ENCODE data around the gene MSH2.
"Not testable (repeated sequence)": the region's sequence is repeated elsewhere in the genome, so short reads cannot be mapped to it uniquely, and the experiment has no call there.

DNA sequence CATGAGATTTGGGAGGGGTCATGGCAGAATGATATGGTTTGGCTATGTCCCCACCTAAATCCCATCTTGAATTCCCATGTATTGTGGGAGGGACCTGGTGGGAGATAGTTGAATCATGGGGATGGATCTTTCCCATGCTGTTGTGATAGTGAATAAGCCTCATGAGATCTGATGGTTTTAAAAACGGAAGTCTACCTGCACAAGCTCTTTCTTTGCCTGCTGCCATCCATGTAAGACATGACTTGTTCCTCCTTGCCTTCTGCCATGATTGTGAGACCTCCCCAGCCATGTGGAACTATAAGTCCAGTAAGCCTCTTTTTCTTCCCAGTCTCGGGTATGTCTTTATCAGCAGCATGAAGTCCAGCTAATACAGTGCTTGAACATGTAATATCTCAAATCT lies 5.0 kb downstream of the MSH2 start:
- TF ChIP-seq, protein P1, sequence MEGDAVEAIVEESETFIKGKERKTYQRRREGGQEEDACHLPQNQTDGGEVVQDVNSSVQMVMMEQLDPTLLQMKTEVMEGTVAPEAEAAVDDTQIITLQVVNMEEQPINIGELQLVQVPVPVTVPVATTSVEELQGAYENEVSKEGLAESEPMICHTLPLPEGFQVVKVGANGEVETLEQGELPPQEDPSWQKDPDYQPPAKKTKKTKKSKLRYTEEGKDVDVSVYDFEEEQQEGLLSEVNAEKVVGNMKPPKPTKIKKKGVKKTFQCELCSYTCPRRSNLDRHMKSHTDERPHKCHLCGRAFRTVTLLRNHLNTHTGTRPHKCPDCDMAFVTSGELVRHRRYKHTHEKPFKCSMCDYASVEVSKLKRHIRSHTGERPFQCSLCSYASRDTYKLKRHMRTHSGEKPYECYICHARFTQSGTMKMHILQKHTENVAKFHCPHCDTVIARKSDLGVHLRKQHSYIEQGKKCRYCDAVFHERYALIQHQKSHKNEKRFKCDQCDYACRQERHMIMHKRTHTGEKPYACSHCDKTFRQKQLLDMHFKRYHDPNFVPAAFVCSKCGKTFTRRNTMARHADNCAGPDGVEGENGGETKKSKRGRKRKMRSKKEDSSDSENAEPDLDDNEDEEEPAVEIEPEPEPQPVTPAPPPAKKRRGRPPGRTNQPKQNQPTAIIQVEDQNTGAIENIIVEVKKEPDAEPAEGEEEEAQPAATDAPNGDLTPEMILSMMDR (conservative IDR thresholded peaks at IDR 0.05 in 1 of 2, IDR thresholded peaks at IDR 0.05 in 1 of 2; ENCODE audit: extremely low read depth in 1 of 2, insufficient read depth in 1 of 2, low read depth in 1 of 2, low read length in 2 of 2) = not testable (repeated sequence)
- not testable (repeated sequence) for TF ChIP-seq EZH2 (IDR thresholded peaks at IDR 0.05; ENCODE audit: borderline replicate concordance, low read length)

Measured in mammary epithelial cell (primary cell).